Fibroblast of the aortic adventitia (primary cell): ENCODE measurements around the gene TTN. TPM values are rescaled to one million over a fixed set of nuclear protein-coding genes. Genes with fewer than 3 reads are reported as not detected.
A peak's percentile ranks its signal among the peaks of the same experiment; 100 is the strongest.

Source experiments
- DNase-seq: peaks from one replicate; pipeline ENCODE4 v3.0.0-alpha.2; 2010; ENCODE audit warnings: low read depth
- H3K4me3 ChIP-seq: 2 replicates; pipeline ENCODE4 v1.5.1; 2011; ENCODE audit warnings: low read depth, mild to moderate bottlenecking, control low read depth, low read length, moderate library complexity
- CTCF ChIP-seq: IDR thresholded peaks from 2 replicates; pipeline ENCODE4 v1.5.1; 2011; ENCODE audit warnings: mild to moderate bottlenecking, low read length, control low read depth, inconsistent platforms; ENCODE audit not compliant: insufficient read depth
- total RNA-seq: library from RNA; depleted of rRNA; stranded (reverse); fragments of >200 nt; gene quantifications from 2 replicates; pipeline ENCODE4 v1.2.3, GENCODE V29; 2012; ENCODE audit warnings: low replicate concordance

The TTN gene
- total RNA-seq, 1 donor, result 5.5 TPM

DNA sequence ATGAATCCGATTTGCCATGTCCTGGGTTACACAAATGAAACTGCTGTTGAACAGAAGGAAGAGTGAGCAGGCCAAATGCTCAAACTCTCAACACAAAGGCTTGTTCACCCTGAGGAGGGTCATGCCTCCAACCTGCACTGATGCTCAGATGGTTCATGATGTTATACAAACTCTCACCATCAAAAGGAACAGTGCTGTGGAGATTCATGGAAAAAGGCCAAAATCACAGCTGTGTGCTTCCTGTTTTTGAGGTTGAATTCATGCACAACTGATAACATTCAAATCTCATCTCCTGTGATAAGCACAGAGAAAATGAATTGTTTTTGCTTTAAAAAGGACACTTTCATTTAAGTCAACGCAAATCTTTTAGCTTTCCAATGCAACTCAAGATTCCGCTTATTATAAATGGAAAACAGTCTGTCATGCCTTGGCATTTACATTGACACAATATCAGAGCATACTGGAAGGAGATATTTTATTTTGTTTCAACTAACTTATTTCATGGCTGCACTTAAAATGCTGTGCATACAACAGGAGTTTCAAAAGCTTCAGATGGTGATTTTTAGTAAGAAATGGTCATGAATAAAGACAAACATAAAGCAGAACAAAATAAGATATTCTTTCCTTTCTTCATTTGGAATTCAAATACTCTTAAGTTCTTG lies 22.2 kb upstream of the TTN start:
- no peak overlapping the region for H3K4me3 ChIP-seq
- no peak for TF ChIP-seq CTCF
- peak; percentile 60 for DNase-seq

DNA sequence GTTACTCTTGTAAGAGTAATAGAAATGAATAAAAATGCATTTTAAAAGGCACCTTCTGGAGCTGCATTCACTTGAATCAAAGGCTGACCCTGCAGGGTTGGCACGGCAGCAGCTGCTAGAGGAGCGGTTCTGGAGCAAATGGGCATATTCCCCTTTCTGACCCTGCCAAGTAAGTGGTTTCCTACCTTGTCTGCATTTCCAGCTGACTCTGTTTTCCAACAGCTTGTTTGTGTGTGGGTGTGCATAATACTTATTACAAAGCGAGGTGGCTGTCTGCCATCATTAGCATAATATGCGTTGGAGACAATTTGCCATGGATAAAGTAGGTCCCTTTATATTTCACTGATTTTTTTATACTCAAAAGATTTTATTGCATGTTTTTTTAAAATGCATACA lies 21.3 kb upstream of the TTN start:
- no peak for DNase-seq
- no peak overlapping the region for H3K4me3 ChIP-seq
- no peak for TF ChIP-seq CTCF

DNA sequence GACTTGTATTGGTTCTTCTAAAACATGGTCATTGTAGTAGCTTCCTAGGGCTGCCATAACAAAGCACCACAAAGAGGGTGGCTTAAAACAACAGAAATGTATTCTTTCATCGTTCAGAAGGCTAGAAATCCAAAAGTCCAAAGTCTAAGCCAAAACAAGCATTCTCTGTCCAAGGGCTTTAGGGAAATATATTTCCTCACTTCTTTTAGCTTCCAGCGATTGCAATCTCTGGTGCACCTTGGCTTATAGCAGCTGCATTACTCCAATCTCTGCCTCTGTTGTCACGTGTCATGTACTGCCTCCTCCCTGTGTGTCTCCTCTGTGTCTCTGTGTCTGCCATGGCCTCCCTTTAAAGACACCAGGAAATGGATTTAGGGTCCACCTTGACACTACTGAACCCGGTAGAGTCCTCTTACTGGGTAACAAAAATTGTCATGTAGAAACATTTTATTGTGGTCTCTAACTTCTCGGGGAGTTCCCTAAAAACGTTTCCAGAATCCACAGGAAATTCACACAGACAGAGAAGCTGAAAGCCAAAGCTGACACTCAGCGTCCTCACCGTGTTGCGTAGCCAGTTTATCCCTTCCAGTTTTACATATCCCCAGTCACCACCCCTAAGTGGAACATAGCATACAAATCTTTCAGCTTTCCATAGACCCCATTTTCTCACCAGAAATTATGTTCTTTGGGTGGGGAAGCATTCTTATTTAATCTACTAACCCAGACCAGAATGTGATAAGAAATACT lies 20.7 kb upstream of the TTN start:
- TF ChIP-seq CTCF, result no peak
- H3K4me3 ChIP-seq, result peak overlapping the region; percentile 23

GRCh38 chr2:178827111-178827510 lies 19.9 kb upstream of the TTN start:
- H3K4me3 ChIP-seq, result no peak overlapping the region
- DNase-seq, result peak; percentile 56
- no peak for TF ChIP-seq CTCF

More for the DNA sequence above, 20.7 kb upstream of the TTN start:
- DNase-seq, result peak; percentile 79

DNA sequence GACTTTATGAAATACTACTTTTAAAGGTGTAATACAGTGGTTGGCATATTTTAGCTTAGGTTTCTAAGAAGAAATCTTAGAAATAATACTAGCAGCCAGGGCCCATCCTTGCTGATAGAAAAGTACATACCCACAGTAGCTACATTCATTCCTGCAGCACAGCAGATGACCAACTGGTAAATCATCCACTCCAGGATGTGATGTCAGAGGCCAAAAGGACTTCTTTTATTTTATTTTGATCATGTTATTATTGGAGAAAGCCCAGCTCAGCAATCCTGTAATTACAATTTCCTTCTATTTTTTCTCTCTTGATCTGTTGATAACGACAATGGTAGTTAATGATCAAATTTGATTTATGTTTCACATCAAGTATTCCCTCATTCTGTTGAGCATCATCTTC lies 18.0 kb upstream of the TTN start:
- peak; percentile 63 for DNase-seq
- H3K4me3 ChIP-seq, result no peak overlapping the region
- no peak for TF ChIP-seq CTCF

GRCh38 chr2:178824181-178824580 lies 17.0 kb upstream of the TTN start:
- TF ChIP-seq CTCF, result no peak
- H3K4me3 ChIP-seq, result no peak overlapping the region
- DNase-seq, result no peak
